Activated naive CD4-positive, alpha-beta T cell treated with anti-CD3 and anti-CD28 coated beads, Interleukin-2, amount 50 U/mL, for 16 hours (primary cell): ENCODE measurements around the gene KNDC1.
"Not testable (repeated sequence)": the region's sequence is repeated elsewhere in the genome, so short reads cannot be mapped to it uniquely, and the experiment has no call there.

Experiments used
- DNase-seq: peaks from one replicate; pipeline ENCODE4 v3.0.0-alpha.2; 2020

Gene KNDC1, protein sequence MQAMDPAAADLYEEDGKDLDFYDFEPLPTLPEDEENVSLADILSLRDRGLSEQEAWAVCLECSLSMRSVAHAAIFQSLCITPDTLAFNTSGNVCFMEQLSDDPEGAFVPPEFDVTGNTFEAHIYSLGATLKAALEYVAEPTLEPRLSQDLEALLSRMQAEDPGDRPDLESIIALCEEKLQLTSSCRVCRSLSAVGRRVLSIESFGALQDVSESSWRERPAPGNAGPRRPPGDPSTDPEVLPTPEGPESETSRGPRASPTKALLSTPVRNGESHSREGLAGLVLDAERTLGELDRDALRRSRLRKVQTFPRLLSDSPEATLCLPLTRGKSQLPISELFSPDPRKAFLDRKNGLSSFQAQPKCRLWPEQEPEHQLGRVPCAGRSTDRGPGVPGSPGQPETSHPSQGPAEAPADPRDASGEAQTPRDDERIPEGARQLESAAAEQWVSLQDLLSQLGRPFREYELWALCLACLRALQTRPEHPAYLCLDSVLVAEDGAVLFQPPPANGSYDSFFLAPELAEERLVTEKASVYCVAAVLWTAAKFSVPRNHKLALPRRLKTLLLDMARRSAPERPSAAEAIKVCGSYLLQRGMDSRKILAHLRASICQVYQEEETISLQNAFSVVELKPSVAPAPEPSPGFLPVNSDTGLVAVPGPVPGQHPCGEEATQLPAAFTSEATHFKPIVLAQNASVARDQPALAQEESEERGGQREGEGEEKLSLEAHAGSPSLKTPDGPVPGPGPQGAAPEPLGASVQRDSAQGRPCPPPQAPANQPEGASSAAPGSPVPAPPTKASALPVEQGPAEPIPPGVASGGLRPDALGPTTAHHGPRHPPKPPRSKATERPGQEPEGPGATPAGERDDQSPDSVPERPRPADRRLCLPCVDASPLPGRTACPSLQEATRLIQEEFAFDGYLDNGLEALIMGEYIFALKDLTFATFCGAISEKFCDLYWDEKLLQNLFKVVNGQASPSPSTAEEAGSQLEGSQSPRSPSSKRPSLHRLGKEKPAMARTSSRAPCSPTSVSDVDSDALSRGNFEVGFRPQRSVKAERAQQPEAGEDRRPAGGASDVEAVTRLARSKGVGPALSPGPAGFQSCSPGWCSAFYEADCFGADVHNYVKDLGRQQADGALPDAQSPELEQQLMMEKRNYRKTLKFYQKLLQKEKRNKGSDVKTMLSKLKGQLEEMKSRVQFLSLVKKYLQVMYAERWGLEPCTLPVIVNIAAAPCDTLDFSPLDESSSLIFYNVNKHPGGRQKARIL (N-terminal part only)

GRCh38 chr10:133159950-133160825, at the start of gene KNDC1:
Gene KNDC1, plus strand, starts transcription at chr10:133160219. Its CDS starts 249 bp downstream, at chr10:133160468.
- DNase-seq: no peak

GRCh38 chr10:133110609-133111275, 49.3 kb upstream of the KNDC1 start:
- DNase-seq: no peak

- DNase-seq: not testable (repeated sequence)
These were observed 48.4 kb upstream of the KNDC1 start for GRCh38 chr10:133111640-133112039.

GRCh38 chr10:133113146-133113830, 46.7 kb upstream of the KNDC1 start:
- no peak for DNase-seq

- no peak for DNase-seq
These were observed 46.2 kb upstream of the KNDC1 start for GRCh38 chr10:133113847-133114246.

GRCh38 chr10:133114251-133114650, 45.8 kb upstream of the KNDC1 start:
- no peak for DNase-seq

DNA sequence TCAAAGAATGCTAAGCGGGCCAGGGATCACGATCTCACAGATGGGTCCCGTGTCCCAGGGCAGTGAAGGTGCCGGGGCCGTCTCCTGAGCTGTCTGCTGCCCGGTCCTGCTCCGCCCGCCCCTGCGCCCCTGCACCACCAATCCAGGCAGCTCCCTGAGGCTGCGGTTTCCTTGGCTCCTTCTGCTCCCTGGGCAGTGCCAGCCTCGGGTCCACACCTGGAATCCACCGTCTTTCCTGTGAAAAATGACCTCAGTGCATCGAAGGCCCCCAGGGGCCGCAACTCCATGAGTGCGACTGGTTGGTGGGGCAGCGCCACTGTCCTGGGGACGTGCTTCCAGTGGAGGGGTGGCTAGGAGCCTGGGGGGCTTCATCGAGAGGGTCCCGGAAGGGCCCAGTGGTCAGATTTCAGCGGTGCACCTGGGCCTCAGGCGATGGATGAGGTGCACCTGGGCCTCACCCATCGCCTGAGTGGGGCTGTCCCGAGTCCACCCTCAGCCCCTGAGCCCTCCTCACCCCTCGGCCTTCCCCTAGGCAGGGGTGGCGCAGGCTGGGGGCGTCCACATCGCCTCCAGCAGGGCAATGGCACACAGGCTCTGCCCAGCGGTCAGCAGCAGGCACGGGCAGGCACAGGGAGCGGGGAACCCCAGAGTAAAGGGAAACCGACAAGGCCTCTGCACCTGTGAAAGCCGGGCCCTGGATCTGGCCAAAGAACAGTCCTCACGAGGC, 45.1 kb upstream of the KNDC1 start:
- no peak for DNase-seq

DNA sequence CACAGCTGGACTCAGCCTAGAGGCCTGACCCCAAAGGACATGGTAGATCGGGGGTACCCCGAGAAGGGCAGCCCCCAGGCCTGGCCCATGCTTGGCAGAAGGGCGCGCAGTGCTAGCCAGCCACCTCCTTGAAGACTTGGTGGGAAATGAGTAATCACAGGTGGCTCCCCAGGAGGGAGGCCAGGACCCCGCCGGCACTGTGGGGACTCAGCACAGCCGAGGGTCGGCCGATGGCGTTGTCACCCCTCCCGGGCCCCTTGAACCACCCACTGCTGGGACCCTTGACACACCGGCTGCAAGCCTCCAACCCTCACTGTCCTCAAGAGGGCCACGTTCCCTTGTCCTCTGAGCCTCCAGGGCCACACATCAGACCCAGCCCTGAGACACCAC, 44.6 kb upstream of the KNDC1 start:
- DNase-seq: no peak

DNA sequence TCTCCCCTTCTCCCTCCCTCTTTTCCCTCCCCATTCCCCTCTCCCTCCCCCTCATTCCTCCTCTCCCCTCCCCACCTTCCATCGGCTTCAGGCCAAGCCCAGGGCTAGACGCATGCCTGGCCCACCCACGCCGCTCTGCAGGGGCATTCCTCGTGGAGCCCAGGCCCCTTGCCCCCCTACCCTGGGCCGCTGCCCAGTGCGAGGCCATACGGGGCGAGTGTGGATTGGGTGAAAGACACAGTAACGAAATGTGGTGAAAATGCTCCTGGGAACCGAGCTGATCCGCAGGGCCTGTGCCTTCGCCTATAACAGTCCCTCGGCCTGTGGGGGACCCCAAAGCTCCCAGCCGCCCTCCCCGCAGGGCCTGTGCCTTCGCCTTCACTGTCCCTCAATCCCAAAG, 44.0 kb upstream of the KNDC1 start:
- no peak for DNase-seq

GRCh38 chr10:133116455-133116854, 43.6 kb upstream of the KNDC1 start:
- DNase-seq: no peak

DNA sequence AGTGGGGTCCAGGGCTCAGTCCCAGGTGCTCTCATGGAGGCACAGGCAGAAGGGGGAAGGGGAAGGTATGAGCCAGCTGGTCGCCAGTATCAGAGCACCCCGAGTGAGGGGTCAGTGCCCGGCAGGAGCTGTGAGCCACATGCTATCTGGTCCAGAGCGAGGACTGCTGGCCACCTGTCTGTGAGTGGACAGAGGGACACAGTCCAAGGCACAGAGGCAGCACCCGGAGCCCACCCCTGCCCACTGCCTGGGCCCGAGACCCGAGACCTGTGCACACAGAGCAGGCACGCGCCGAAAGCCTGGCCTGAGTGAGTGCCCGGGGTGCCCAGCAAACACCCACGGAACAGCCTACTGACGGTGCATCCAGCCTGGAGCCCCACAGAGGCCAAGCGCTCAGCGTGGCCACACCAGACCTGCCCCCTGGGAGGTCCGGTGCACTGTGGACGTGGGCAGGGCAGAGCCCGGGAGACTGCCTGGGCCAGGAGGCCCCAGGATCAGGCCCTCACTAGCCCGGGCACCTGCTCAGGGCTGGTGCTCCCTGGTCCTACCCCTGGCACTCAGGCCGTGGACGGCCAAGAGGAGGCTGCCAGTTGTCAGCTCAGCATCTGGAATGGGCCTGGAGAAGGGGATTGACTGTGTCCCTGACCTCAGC, 42.9 kb upstream of the KNDC1 start:
- DNase-seq: no peak

- DNase-seq: no peak
These were observed 42.3 kb upstream of the KNDC1 start for GRCh38 chr10:133117688-133118071.

DNA sequence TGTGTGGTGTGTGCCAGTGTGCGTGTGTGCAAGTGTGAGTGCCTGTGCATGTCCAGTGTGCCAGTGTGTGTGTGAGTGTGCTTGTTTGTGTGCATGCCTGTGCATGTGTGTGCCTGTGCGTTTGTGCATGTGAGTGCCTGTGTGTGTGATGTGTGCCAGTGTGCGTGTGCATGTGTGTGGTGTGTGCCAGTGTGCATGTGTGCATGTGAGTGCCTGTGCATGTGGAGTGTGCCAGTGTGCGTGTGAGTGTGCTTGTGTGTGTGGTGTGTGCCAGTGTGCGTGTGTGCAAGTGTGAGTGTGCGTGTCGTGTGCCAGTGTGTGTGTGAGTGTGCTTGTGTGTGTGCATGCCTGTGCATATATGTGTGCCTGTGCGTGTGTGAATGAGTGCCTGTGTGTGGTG, 38.5 kb upstream of the KNDC1 start:
- DNase-seq: no peak

DNA sequence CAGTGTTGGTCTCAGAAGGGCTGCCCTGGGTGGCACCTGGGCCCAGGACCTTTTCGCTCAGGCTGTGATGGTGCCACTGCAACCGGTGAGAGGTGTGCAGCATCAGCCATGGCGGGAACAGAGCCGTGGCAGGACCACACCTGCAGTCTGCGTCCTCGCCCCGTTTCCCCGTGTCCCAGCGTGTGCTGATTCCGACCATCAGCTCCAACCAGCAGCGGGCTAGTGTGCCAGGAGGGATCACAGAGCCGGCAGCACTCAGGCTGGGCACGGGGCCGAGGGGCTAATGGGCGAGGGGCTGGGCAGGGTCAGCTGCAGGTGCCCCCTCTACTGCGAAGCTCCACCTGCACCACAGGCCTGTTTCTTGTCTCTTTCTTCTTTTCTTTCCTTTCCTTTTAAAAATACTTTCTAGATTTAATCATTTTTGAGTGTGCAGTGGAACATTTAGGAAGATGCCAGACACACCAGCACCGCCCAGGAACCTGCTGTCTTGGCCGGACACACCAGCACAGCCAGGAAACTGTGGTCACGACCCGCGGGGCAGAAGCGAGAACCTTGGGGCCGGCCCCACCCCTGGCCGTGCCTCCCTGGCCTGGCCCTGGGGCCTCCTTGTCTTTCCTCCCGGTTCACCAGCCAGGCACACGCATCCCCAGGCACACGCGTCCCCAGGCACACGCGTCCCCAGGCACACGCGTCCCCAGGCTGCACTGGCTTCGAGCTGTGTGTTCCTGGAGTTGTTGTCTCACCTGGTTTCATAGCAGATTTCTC, 37.7 kb upstream of the KNDC1 start:
- DNase-seq: no peak

- DNase-seq: no peak
These were observed 36.8 kb upstream of the KNDC1 start for GRCh38 chr10:133123050-133123745.

DNA sequence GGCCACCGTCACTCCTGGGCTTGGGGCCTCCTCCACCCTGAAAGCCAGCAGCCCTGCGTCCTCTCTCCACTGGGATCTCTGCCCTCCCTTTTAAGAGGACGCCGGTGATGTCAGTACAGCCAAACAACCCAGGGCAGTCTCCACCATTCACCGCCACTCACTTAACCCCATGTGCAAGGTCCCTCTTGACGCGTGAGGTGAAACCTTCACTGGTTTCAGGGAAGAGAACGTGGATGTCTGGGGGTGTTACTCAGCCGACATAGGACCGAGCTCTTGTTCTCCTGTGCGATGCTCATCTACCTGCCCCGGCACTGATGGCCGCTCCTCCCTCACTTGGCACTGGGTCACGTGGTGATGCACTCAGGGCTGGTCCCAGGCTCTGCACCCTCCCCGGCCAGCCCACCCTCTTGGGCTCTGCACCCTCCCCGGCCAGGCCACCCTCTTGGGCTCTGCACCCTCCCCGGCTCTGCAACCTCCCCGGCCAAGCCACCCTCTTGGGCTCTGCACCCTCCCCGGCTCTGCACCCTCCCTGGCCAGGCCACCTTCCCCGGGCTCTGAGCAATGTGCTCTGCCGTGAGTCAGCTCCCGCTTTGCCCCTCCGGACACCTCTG, 36.2 kb upstream of the KNDC1 start:
- no peak for DNase-seq

- DNase-seq: peak; percentile 12
These were observed 35.4 kb upstream of the KNDC1 start for GRCh38 chr10:133124357-133125211.
